Activated naive CD8-positive, alpha-beta T cell treated with anti-CD3 and anti-CD28 coated beads, Interleukin-2, amount 50 U/mL, for 24 hours (primary cell): ENCODE data around the gene MCM5.

Experiments used
- ATAC-seq: fragments of 150-1000 bp; cut with Tn5 transposase; one replicate; pipeline ENCODE4 v1.10.0; 2021
- DNase-seq: peaks from one replicate; pipeline ENCODE4 v3.0.0; 2021
- H3K27ac Mint-ChIP-seq: one replicate; pipeline ENCODE4 v1.8.0; 2021; ENCODE audit warnings: mild to moderate bottlenecking, mixed read lengths
- H3K27me3 Mint-ChIP-seq: one replicate; pipeline ENCODE4 v1.8.0; 2021; ENCODE audit warnings: mixed read lengths
- H3K36me3 Mint-ChIP-seq: one replicate; pipeline ENCODE4 v1.8.0; 2021; ENCODE audit warnings: low read depth, mixed read lengths
- H3K4me1 Mint-ChIP-seq: one replicate; pipeline ENCODE4 v1.8.0; 2021; ENCODE audit warnings: mixed read lengths
- H3K4me3 Mint-ChIP-seq: one replicate; pipeline ENCODE4 v1.8.0; 2021; ENCODE audit warnings: mild to moderate bottlenecking, moderate library complexity, mixed read lengths
- H3K9me3 Mint-ChIP-seq: one replicate; pipeline ENCODE4 v1.8.0; 2021; ENCODE audit warnings: mixed read lengths

The MCM5 gene

GRCh38 chr22:35406443-35406842 lies 6.5 kb downstream of the MCM5 start:
- H3K4me1 Mint-ChIP-seq, result peaks cover 39% of the 10 kb centered on the region
- H3K4me3 Mint-ChIP-seq, result no peak overlapping the region
- no peak for DNase-seq
- H3K36me3 Mint-ChIP-seq, result peaks cover 85% of the 10 kb centered on the region
- no peaks in the 10 kb centered on the region for H3K9me3 Mint-ChIP-seq
- ATAC-seq, result no peak
- H3K27ac Mint-ChIP-seq, result no peak overlapping the region
- H3K27me3 Mint-ChIP-seq, result no peaks in the 10 kb centered on the region

GRCh38 chr22:35407362-35407761 lies 7.4 kb downstream of the MCM5 start:
- Mint-ChIP-seq H3K27me3 (no peaks in the 10 kb centered on the region), H3K27ac (no peak overlapping the region), H3K9me3 (no peaks in the 10 kb centered on the region), H3K4me3 (no peak overlapping the region), H3K36me3 (peaks cover 83% of the 10 kb centered on the region), H3K4me1 (peaks cover 34% of the 10 kb centered on the region)
- ATAC-seq, result no peak
- no peak for DNase-seq

GRCh38 chr22:35409783-35410662 lies 10.1 kb downstream of the MCM5 start:
- peaks cover 25% of the 10 kb centered on the region for H3K4me1 Mint-ChIP-seq
- DNase-seq, result peak; percentile 46
- peak overlapping the region; percentile 80 for H3K27ac Mint-ChIP-seq
- H3K27me3 Mint-ChIP-seq, result no peaks in the 10 kb centered on the region
- no peaks in the 10 kb centered on the region for H3K9me3 Mint-ChIP-seq
- peak; percentile 80 for ATAC-seq
- H3K36me3 Mint-ChIP-seq, result peaks cover 72% of the 10 kb centered on the region
- no peak overlapping the region for H3K4me3 Mint-ChIP-seq

DNA sequence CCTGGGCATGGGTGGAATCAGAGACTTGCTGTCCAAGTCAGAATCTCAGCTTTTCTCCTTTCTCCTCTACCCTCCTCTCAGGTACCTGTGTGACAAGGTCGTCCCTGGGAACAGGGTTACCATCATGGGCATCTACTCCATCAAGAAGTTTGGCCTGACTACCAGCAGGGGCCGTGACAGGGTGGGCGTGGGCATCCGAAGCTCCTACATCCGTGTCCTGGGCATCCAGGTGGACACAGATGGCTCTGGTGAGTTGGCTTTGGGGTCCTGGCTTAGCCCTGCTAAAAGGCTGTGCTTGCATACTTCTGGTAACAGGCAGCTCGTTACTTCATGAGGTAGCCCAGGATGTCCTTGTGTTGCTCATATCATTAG lies 10.7 kb downstream of the MCM5 start:
- ATAC-seq (no peak), DNase-seq (no peak)
- no peaks in the 10 kb centered on the region for H3K9me3 Mint-ChIP-seq
- H3K4me1 Mint-ChIP-seq, result peaks cover 25% of the 10 kb centered on the region
- no peak overlapping the region for H3K27ac Mint-ChIP-seq
- peaks cover 71% of the 10 kb centered on the region for H3K36me3 Mint-ChIP-seq
- no peaks in the 10 kb centered on the region for H3K27me3 Mint-ChIP-seq
- H3K4me3 Mint-ChIP-seq, result no peak overlapping the region

DNA sequence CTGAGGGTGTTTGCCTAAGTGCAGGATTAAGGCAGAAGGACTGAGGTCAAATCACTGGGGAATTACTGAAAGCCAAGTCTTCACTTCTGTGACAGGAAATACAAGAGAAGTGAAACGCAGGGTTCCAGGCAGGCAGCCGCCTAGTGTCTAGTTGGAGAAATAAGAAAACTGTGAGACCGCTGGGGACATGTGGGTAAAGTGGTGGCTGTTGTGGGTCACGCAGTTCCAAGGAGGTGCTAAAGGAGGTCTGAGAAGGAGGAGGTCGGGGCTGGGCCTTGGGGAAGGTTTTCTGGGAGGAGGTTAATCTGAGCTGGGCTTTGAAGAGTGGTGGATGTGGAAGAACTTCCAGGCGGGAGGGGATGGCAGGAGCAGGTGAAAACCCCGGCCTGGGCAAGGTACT lies 11.2 kb downstream of the MCM5 start:
- DNase-seq (no peak), ATAC-seq (no peak)
- Mint-ChIP-seq H3K4me1 (peaks cover 25% of the 10 kb centered on the region), H3K4me3 (no peak overlapping the region), H3K27ac (peak overlapping the region; percentile 58), H3K9me3 (no peaks in the 10 kb centered on the region), H3K36me3 (peaks cover 73% of the 10 kb centered on the region), H3K27me3 (no peaks in the 10 kb centered on the region)

- peaks cover 64% of the 10 kb centered on the region for H3K36me3 Mint-ChIP-seq
Observed at GRCh38 chr22:35413624-35414023, 13.7 kb downstream of the MCM5 start.

GRCh38 chr22:35417606-35418005 lies 17.7 kb downstream of the MCM5 start:
- H3K27ac Mint-ChIP-seq, result no peak overlapping the region
- no peak for ATAC-seq
- peaks cover 48% of the 10 kb centered on the region for H3K36me3 Mint-ChIP-seq
- no peaks in the 10 kb centered on the region for H3K9me3 Mint-ChIP-seq
- H3K27me3 Mint-ChIP-seq, result no peaks in the 10 kb centered on the region
- DNase-seq, result no peak
- H3K4me3 Mint-ChIP-seq, result no peak overlapping the region
- H3K4me1 Mint-ChIP-seq, result no peaks in the 10 kb centered on the region

More at GRCh38 chr22:35413624-35414023, 13.7 kb downstream of the MCM5 start:
- Mint-ChIP-seq H3K27ac (no peak overlapping the region), H3K4me1 (peaks cover 23% of the 10 kb centered on the region), H3K27me3 (no peaks in the 10 kb centered on the region), H3K9me3 (no peaks in the 10 kb centered on the region), H3K4me3 (no peak overlapping the region)
- DNase-seq, result no peak
- no peak for ATAC-seq

DNA sequence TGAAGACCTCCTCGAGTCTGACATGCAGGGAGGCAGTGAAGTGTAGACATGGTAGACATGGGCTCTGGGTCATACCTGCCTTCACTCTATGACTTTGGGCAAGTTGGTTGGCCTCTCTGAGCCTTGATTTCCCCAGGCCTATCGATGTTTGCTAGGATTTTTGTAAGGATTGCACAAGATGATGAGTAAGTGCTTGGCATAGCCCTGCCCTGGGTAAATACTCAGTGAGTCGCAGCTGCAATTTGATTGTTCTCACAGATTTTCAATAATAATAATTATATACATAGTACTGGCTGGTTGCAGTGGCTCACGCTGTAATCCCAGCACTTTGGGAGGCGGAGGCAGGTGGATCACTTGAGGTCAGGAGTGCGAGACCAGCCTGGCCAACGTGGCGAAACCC lies 18.1 kb downstream of the MCM5 start:
- peaks cover 53% of the 10 kb centered on the region for H3K36me3 Mint-ChIP-seq
- DNase-seq, result no peak
- H3K9me3 Mint-ChIP-seq, result no peaks in the 10 kb centered on the region
- no peak overlapping the region for H3K27ac Mint-ChIP-seq
- no peak overlapping the region for H3K4me3 Mint-ChIP-seq
- no peaks in the 10 kb centered on the region for H3K4me1 Mint-ChIP-seq
- H3K27me3 Mint-ChIP-seq, result no peaks in the 10 kb centered on the region
- no peak for ATAC-seq

GRCh38 chr22:35418731-35419130 lies 18.8 kb downstream of the MCM5 start:
- Mint-ChIP-seq H3K9me3 (no peaks in the 10 kb centered on the region), H3K36me3 (peaks cover 51% of the 10 kb centered on the region), H3K27ac (no peak overlapping the region), H3K27me3 (no peaks in the 10 kb centered on the region), H3K4me1 (no peaks in the 10 kb centered on the region), H3K4me3 (no peak overlapping the region)
- no peak for DNase-seq
- no peak for ATAC-seq

DNA sequence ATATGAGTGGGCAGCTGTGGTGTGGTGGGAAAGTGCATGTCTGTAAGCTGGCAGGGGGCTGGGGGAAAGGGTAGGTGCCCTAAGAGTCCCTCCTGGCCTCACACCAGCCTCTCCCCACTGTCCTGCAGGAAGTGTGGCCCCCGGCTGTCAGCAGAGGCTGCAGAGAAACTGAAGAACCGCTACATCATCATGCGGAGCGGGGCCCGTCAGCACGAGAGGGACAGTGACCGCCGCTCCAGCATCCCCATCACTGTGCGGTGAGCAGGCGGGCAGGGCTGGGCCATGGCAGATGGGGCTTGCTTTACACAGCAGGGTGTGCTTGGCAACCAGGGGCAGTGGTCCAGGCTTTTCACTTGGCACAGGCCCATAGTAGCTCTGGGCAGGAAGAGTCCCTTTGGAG lies 19.8 kb downstream of the MCM5 start:
- no peak for ATAC-seq
- no peak for DNase-seq
- H3K36me3 Mint-ChIP-seq, result peaks cover 57% of the 10 kb centered on the region
- H3K4me3 Mint-ChIP-seq, result no peak overlapping the region
- H3K4me1 Mint-ChIP-seq, result no peaks in the 10 kb centered on the region
- no peaks in the 10 kb centered on the region for H3K27me3 Mint-ChIP-seq
- no peak overlapping the region for H3K27ac Mint-ChIP-seq
- no peaks in the 10 kb centered on the region for H3K9me3 Mint-ChIP-seq

- H3K9me3 Mint-ChIP-seq, result no peaks in the 10 kb centered on the region
- ATAC-seq (no peak), DNase-seq (no peak)
- no peak overlapping the region for H3K4me3 Mint-ChIP-seq
- H3K4me1 Mint-ChIP-seq, result no peaks in the 10 kb centered on the region
- H3K36me3 Mint-ChIP-seq, result peaks cover 52% of the 10 kb centered on the region
- H3K27me3 Mint-ChIP-seq, result no peaks in the 10 kb centered on the region
- H3K27ac Mint-ChIP-seq, result no peak overlapping the region
Observed at GRCh38 chr22:35421121-35421520, 21.2 kb downstream of the MCM5 start.

- Mint-ChIP-seq H3K4me3 (no peak overlapping the region), H3K4me1 (no peaks in the 10 kb centered on the region), H3K9me3 (no peaks in the 10 kb centered on the region), H3K36me3 (peaks cover 49% of the 10 kb centered on the region), H3K27me3 (no peaks in the 10 kb centered on the region), H3K27ac (no peak overlapping the region)
- no peak for DNase-seq
- ATAC-seq, result no peak
Observed at GRCh38 chr22:35422145-35422544, 22.2 kb downstream of the MCM5 start.

DNA sequence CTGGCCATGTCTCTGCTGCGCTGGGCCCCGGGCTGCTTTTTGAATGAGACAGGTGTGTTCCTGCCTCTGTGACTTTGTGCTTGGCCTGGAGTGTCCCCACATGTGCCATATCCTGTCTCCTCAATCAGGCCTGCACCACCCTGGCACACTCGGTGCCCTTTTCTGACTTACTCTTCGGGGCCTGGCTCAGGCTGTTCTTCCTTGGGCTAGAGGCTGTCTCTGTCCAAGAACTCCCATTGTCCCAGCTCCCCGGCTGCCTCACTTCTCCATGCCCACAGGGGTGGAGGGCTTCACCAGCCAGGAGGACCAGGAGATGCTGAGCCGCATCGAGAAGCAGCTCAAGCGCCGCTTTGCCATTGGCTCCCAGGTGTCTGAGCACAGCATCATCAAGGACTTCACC lies 23.0 kb downstream of the MCM5 start:
- Mint-ChIP-seq H3K27me3 (no peaks in the 10 kb centered on the region), H3K9me3 (no peaks in the 10 kb centered on the region), H3K4me1 (no peaks in the 10 kb centered on the region), H3K27ac (no peak overlapping the region), H3K36me3 (peaks cover 44% of the 10 kb centered on the region), H3K4me3 (no peak overlapping the region)
- DNase-seq, result no peak
- no peak for ATAC-seq

- Mint-ChIP-seq H3K36me3 (peaks cover 43% of the 10 kb centered on the region), H3K27ac (no peak overlapping the region)
Observed at GRCh38 chr22:35424081-35424480, 24.1 kb downstream of the MCM5 start.

GRCh38 chr22:35424761-35425160 lies 24.8 kb downstream of the MCM5 start:
- Mint-ChIP-seq H3K9me3 (no peaks in the 10 kb centered on the region), H3K4me1 (no peaks in the 10 kb centered on the region), H3K27me3 (no peaks in the 10 kb centered on the region), H3K36me3 (peaks cover 47% of the 10 kb centered on the region), H3K4me3 (no peak overlapping the region), H3K27ac (no peak overlapping the region)
- no peak for DNase-seq
- ATAC-seq, result no peak

More at GRCh38 chr22:35424081-35424480, 24.1 kb downstream of the MCM5 start:
- Mint-ChIP-seq H3K9me3 (no peaks in the 10 kb centered on the region), H3K27me3 (no peaks in the 10 kb centered on the region), H3K4me3 (no peak overlapping the region), H3K4me1 (no peaks in the 10 kb centered on the region)
- ATAC-seq (no peak), DNase-seq (no peak)
